K562 (cell line): ENCODE measurements around the gene CUTA. TPM values are rescaled to one million over a fixed set of nuclear protein-coding genes. Genes with fewer than 3 reads are reported as not detected.

Source experiments
- BRF2 ChIP-seq: IDR thresholded peaks from 3 replicates; pipeline ENCODE4 v1.6.1; 2011; ENCODE audit warnings: borderline replicate concordance, mild to moderate bottlenecking; ENCODE audit not compliant: insufficient read length, insufficient read depth
- CLOCK ChIP-seq: fragments of 250-450 bp; sonication (Bioruptor Pico); IDR thresholded peaks from 2 replicates; pipeline ENCODE4 v1.4.0; 2020; ENCODE audit warnings: mild to moderate bottlenecking, moderate library complexity, borderline replicate concordance
- HDAC6 ChIP-seq: IDR thresholded peaks from 2 replicates; pipeline ENCODE4 v1.6.1; 2012; ENCODE audit warnings: low read depth, mild to moderate bottlenecking, control low read depth, inconsistent platforms, low read length, moderate library complexity
- PML ChIP-seq: IDR thresholded peaks from 2 replicates; pipeline ENCODE4 v1.6.1; 2012; ENCODE audit warnings: low read length, inconsistent platforms
- RREB1 ChIP-seq: fragments of 250-450 bp; sonication (Bioruptor Pico); IDR thresholded peaks from 2 replicates; pipeline ENCODE4 v1.4.0; 2020
- SMAD1 ChIP-seq: fragments of 150-350 bp; IDR thresholded peaks from 2 replicates; pipeline ENCODE4 v1.6.1; 2014; ENCODE audit warnings: low read length, low read depth; ENCODE audit not compliant: partially characterized antibody
- SP2 ChIP-seq: IDR thresholded peaks from 2 replicates; pipeline ENCODE4 v1.6.1; 2011; ENCODE audit warnings: mild to moderate bottlenecking, low read depth, low read length, moderate library complexity; ENCODE audit not compliant: poor library complexity, severe bottlenecking; ENCODE audit errors: extremely low read depth
- TGIF2 ChIP-seq: sonication (generic); formaldehyde crosslinking; IDR thresholded peaks from 2 replicates; pipeline ENCODE4 v1.8.1; 2022; ENCODE audit warnings: mild to moderate bottlenecking, missing genetic modification reagents, moderate library complexity
- ZFP30 ChIP-seq: fragments of 250-450 bp; sonication (Bioruptor Pico); IDR thresholded peaks from 2 replicates; pipeline ENCODE4 v1.8.0; 2022; ENCODE audit warnings: moderate library complexity, mild to moderate bottlenecking, inconsistent platforms, borderline replicate concordance
- ZFP36 ChIP-seq: fragments of 150-350 bp; IDR thresholded peaks from 2 replicates; pipeline ENCODE4 v1.6.1; 2018; ENCODE audit warnings: low read length, low read depth; ENCODE audit not compliant: partially characterized antibody
- ZNF408 ChIP-seq: fragments of 250-450 bp; sonication (Bioruptor Pico); IDR thresholded peaks from 2 replicates; pipeline ENCODE4 v1.4.0; 2020; ENCODE audit warnings: low read depth, mild to moderate bottlenecking, moderate library complexity
- ZNF79 ChIP-seq: fragments of 250-450 bp; sonication (Bioruptor Pico); IDR thresholded peaks from 2 replicates; pipeline ENCODE4 v1.4.0; 2020; ENCODE audit warnings: low read depth, mild to moderate bottlenecking, moderate library complexity
- polyA plus RNA-seq, 8 experiments: library from polyadenylated mRNA; depleted of rRNA in 4 of 8; stranded (reverse) in 5 of 8; unstranded in 3 of 8; fragments of >200 nt; fragmentation: Nextera tagmentation in 2 of 8; fragmentation: Illumina TruSeq in 1 of 8; extraction: Ambion mirVana in 2 of 8; extraction: Trizol in 1 of 8; gene quantifications; 2 replicates each; pipeline versions ENCODE4 v1.2.1 to v1.2.3, GENCODE V29; 2011 to 2014; ENCODE audit warnings: inconsistent platforms in 1 of 8, missing spikeins in 1 of 8
- total RNA-seq, 7 experiments: library from RNA; depleted of rRNA in 6 of 7; stranded (reverse); fragments of >200 nt in 6 of 7; fragmentation: Illumina TruSeq in 2 of 7; extraction: Trizol in 2 of 7; gene quantifications; 2 replicates each; pipeline versions ENCODE4 v1.2.1 to v1.2.3, GENCODE V29; 2011 to 2021; ENCODE audit warnings: low replicate concordance in 1 of 7
- TF ChIP-seq, protein P1 (sequence below): fragments of 450-650 bp; formaldehyde crosslinking; IDR thresholded peaks from 2 replicates; pipeline ENCODE4 v1.4.0; 2020; ENCODE audit warnings: mild to moderate bottlenecking, moderate library complexity

The CUTA gene
- total and polyA plus RNA-seq, 9 of the 15 experiments (the other 6 are each of a cell fraction or from before 2014, with no cell fraction given), result 166 to 682 (median 310) TPM

DNA sequence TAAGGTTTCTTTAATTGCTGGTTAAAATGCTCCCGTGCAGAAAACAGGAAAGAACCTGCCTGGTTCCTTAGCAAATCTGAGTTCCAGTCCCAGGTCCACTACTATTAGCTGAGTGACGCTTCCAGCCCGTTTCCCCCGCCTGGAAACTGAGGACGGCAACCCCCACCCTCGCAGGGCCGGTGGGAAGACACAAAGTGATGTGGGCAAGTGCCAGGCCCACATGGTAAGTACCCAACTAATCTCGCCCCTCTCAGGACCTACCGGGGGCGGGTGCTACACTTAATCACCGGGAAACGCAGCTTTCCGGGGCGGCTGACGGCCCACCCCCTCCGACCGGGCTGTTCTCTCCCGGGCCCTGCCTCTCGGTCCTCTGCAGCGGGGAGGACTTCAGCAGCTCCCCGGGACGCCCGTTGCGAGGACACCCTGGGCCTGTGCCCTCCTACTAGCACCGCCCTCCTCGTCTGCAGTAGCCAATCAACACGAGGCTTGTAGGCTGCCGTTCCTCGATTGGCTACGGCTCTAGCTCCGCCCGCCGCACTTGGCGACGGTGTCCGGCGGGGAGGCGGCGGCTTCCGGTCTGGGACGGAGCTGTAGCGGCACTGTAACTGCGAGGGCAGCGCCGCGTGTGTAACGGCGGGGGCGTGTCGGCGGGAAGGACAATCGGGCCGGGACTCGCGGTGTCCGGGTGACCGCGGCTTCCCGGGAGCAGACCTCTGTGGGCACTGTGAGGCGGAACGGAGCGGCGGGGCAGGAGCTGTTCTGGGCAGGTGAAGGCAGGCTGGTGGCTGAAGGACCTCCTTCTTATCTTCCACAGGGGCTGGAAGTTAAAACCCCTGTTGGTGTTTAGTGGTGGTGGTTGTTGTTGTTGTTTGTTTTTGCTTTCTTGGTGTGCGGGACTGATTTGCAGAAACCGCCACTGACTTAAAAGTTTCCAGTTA, 36.4 kb upstream of the CUTA start, which contains the start of gene ZBTB9 (continued):
- TF ChIP-seq CLOCK, result no peak
- TF ChIP-seq SP2, result peak; percentile 58
- TF ChIP-seq ZFP30 (CRISPR knock-in tag), result no peak
- TF ChIP-seq SMAD1, result no peak
- no peak for TF ChIP-seq ZNF79 (CRISPR knock-in tag)
- no peak for TF ChIP-seq HDAC6
- TF ChIP-seq, protein P1, sequence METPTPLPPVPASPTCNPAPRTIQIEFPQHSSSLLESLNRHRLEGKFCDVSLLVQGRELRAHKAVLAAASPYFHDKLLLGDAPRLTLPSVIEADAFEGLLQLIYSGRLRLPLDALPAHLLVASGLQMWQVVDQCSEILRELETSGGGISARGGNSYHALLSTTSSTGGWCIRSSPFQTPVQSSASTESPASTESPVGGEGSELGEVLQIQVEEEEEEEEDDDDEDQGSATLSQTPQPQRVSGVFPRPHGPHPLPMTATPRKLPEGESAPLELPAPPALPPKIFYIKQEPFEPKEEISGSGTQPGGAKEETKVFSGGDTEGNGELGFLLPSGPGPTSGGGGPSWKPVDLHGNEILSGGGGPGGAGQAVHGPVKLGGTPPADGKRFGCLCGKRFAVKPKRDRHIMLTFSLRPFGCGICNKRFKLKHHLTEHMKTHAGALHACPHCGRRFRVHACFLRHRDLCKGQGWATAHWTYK, result peak; percentile 23; the same call in 1 of the 2 replicates
- no peak for TF ChIP-seq ZFP36
- TF ChIP-seq PML, result peak; percentile 67; the same call in 1 of the 2 replicates
- no peak for TF ChIP-seq TGIF2 (CRISPR knock-in tag)
- TF ChIP-seq ZNF408, result no peak
- no peak for TF ChIP-seq BRF2
- TF ChIP-seq RREB1, result peak; percentile 51; the same call in 1 of the 2 replicates
